ENCODE measurements around the gene SHMT2.
A peak's percentile ranks its signal among the peaks of the same experiment; 100 is the strongest.

Gene SHMT2

GRCh38 chr12:57198329-57198728 is 31.2 kb upstream of the SHMT2 start:
- no peak for DNase-seq

- no peak for DNase-seq
Measured at GRCh38 chr12:57199191-57199590, 30.3 kb upstream of the SHMT2 start.

DNA sequence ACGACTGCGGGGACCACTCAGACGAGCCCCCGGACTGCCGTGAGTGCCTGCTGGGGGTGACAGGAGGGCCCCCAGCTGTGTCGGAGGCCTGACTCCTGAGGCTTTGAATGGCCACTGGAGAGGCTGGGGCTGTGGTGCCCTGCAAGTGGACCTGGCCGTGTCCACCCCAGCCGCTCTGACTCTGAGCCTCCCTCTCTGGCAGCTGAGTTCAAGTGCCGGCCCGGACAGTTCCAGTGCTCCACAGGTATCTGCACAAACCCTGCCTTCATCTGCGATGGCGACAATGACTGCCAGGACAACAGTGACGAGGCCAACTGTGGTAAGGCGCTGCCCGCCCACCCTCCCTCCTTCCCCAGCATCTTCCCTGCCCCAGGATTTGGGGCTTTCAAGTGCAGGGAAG is 29.0 kb upstream of the SHMT2 start:
- no peak for DNase-seq

GRCh38 chr12:57201219-57201618 is 28.3 kb upstream of the SHMT2 start:
- no peak for DNase-seq

DNA sequence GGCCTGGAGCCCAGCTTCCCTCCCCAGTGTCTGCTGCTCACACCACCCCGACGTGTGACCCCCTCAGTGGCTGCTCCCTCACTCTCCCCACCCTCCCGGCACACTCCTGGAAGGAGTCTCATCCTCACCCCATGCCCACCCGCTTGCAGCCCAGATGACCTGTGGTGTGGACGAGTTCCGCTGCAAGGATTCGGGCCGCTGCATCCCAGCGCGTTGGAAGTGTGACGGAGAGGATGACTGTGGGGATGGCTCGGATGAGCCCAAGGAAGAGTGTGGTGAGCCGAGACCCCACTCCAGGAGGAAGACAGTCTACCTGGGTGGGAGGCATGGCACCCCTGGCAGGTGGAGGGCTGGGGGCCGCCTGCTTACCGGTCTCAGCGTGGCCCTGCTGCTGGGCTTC is 27.9 kb upstream of the SHMT2 start:
- DNase-seq = no peak

GRCh38 chr12:57202321-57202720 is 27.2 kb upstream of the SHMT2 start:
- DNase-seq = no peak

DNA sequence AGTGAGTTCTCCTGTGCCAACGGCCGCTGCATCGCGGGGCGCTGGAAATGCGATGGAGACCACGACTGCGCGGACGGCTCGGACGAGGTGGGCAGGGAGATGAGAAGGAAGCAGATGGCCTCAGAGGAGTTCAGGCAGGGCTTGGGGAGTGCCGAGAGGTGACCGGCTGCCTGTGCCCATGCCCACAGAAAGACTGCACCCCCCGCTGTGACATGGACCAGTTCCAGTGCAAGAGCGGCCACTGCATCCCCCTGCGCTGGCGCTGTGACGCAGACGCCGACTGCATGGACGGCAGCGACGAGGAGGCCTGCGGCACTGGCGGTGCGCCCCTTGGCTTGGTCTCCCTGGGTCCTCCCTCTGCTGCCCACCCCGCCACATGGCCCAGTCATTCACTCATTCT is 26.3 kb upstream of the SHMT2 start:
- DNase-seq = no peak

DNA sequence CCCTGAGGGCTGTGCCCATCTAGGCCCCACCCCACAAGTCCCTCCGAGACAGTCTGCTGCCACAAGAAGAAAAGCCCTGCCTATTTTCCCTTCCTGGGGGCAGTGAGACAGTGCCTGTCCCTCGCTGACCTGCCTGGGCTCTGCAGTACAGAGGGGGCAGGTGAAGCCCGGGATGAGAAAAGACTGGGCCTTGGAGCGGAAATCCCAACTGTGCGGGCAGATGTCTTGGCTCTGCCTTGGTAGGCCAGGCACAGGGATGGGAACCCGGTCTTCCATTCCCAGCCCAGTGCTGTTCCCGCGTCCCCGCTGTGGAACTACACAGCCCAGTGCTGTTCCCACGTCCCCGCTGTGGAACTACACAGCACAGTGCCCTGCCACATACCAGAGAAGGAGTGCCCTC is 25.7 kb upstream of the SHMT2 start:
- no peak for DNase-seq

- no peak for DNase-seq
Measured at GRCh38 chr12:57204454-57204853, 25.1 kb upstream of the SHMT2 start.

DNA sequence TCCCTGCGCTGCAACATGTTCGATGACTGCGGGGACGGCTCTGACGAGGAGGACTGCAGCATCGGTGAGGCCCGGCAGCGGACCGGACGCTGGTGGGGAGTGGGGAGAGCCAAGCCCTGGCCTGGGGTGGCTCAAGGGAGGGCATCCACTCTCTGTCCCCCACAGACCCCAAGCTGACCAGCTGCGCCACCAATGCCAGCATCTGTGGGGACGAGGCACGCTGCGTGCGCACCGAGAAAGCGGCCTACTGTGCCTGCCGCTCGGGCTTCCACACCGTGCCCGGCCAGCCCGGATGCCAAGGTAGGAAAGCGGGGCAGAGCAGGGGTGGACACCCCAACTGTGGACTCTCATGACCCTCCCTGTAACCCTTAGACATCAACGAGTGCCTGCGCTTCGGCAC is 24.3 kb upstream of the SHMT2 start:
- DNase-seq = no peak

DNA sequence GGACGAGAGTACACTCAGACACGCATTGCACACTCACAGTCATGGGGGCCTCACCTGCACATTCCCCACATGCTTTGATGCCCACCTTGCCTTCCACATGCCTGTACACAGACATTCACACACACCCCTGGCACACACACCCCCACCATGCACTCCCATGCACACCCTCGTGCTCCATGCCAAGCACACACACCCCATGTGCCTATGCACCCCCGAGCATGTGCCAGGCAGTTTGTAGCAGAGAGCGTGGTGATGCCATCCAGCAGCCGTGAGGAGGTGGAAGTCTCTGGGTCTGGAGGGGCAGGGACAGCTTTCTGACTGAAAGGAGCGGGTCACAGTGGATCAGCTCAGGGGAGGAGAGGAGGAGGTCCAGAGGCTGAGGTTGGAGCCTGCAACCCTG is 23.6 kb upstream of the SHMT2 start:
- no peak for DNase-seq

- no peak for DNase-seq
Measured at GRCh38 chr12:57207731-57208630, 21.5 kb upstream of the SHMT2 start.

DNA sequence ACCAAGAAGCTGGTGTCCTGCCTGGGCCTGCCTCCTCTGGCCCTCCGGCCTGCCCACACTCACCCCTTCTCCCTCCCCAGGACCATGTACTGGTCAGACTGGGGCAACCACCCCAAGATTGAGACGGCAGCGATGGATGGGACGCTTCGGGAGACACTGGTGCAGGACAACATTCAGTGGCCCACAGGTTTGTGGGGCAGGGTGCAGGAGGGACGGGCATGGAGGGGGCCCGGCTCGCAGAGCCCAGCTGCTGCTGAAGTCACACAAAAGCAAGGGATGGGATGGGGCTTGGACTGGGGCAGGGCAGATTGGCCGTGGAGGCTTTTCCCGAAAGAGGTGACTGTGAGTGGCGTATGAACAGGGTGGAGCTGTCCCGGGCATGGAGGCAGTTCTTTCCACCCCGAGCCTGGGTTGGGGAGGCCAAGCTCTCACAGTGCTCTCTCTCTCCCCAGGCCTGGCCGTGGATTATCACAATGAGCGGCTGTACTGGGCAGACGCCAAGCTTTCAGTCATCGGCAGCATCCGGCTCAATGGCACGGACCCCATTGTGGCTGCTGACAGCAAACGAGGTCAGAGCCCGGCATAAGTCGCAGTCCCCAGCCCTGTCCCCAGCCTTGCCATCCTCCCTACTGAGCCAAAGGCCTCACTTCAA is 20.8 kb upstream of the SHMT2 start:
- DNase-seq = no peak

DNA sequence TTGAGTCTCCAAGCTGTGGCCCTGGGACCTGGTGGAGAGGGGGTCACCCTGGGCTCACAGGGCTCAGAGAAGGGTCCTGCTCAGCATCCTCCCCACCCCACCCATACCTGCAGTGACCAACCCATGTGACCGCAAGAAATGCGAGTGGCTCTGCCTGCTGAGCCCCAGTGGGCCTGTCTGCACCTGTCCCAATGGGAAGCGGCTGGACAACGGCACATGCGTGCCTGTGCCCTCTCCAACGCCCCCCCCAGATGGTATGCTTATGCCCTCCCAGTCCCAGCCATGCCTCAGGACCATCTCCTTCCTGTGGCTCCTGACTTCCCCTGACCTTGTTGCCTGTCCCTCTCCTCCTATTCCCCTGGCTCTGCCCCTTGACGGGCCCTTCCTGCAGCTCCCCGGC is 19.6 kb upstream of the SHMT2 start:
- no peak for DNase-seq

DNA sequence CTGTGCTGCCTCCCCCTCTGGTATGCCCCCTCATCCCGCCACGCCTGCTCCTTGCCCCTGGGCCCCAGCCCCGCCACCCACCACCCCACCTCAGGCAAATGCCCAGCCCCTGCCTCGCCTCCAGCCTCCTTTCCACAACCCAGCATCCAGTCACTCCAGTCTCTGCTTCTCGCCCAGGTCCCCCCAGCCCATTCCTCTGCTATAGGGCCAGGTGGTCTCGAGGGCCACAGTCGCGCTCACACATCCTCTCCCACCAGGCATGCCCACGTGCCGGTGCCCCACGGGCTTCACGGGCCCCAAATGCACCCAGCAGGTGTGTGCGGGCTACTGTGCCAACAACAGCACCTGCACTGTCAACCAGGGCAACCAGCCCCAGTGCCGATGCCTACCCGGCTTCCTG is 19.1 kb upstream of the SHMT2 start:
- DNase-seq = no peak

DNA sequence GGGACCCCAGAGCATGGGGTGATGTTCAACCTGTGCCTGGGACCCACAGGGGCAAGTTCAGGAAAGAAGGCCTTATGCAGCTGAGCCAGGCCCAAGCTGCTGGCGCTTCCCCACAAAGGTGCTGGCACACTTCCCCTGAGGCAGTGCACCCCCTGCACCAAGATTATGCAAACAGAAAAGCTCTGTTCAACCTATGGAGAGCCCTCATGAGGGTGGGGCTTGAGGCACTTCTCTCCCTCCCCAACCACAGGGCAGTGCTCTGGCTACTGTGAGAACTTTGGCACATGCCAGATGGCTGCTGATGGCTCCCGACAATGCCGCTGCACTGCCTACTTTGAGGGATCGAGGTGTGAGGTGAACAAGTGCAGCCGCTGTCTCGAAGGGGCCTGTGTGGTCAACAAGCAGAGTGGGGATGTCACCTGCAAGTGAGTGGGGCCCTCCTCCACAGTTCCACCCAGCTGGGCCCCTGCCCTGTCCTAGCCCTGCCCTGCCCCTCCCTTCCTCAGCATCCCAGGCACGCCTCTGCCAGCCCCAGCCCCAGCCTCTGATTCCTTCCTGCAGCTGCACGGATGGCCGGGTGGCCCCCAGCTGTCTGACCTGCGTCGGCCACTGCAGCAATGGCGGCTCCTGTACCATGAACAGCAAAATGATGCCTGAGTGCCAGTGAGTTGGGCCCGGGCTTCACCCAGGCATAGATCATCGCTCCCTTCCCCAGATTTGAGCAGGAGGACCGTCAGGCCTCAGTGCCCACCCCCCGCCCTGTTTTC is 18.4 kb upstream of the SHMT2 start:
- DNase-seq = no peak

- DNase-seq = no peak
Measured at GRCh38 chr12:57211791-57212700, 17.5 kb upstream of the SHMT2 start.

- DNase-seq = no peak
Measured at GRCh38 chr12:57212701-57213057, 16.8 kb upstream of the SHMT2 start.

- DNase-seq = peak; percentile 65
Measured at GRCh38 chr12:57213058-57213715, 16.3 kb upstream of the SHMT2 start.

DNA sequence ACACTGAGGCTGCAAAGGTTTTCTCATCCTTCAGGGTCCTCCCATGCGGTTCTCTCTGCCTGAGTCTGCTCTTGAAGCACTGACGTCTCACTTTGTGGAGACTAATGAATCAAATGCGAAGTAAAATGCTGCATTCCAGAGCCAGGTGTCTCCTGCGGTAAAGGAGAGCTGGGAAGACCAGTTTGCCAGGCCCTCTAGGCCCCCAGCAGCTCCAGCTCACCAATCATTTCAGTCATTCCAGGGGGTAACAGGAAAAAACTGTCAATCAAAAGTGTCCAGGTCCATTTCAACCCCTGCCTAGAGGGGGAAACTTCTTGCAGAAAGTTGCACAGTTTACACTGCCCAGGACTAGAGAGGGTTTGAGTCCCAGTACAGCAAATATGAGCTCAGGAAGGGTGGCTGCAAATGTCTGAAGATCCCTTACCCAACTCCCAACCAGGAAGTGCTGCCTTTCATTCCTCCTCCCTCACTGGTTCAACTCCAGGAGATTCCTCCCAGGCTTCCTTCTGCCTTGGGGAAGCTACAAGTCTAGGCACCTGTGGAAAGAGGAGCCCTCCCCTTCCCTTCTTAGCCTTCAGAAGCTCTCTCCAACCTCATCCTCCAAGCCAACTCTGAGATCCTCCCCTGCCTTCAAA is 15.6 kb upstream of the SHMT2 start:
- no peak for DNase-seq

GRCh38 chr12:57214398-57214781 is 15.1 kb upstream of the SHMT2 start:
- DNase-seq = peak; percentile 56

- no peak for DNase-seq
Measured at GRCh38 chr12:57215065-57215464, 14.4 kb upstream of the SHMT2 start.
